ENCODE measurements around the gene CXCL1. TPM values are rescaled to one million over a fixed set of nuclear protein-coding genes. Genes with fewer than 3 reads are reported as not detected.
A peak's percentile ranks its signal among the peaks of the same experiment; 100 is the strongest.

The CXCL1 gene
- total RNA-seq, 1 donor from 2014 or later: 11.4 TPM

DNA sequence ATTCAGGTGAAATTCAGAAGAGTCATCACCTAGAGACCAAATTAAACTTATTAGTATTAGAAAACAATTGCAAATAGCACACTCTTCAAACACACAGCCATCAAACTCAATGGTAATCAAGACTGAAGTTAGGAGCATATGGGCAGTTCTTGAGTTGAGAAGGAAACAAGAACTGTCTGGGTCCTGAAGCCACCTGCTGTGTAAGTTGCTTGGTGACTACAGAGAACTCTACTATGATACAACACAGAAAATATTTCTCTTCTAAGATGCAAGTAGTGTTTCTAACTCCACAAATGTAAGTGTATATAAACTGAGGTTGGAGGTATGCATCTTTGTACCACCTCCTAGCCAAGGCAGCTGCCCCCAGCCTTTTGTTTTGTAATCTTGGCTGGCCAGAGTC lies 16.4 kb upstream of the CXCL1 start:
- no peak overlapping the region for H3K4me3 Mint-ChIP-seq (ENCODE audit: unreplicated experiment)
- Histone ChIP-seq H3K27me3 (ENCODE audit: insufficient read depth, low read length) (no peaks in the 10 kb centered on the region), H3K9me3 (ENCODE audit: insufficient read depth, low read depth, low read length) (peaks cover 7% of the 10 kb centered on the region), H3K79me2 (ENCODE audit: insufficient read depth, low read length) (no peaks in the 10 kb centered on the region), H3K36me3 (ENCODE audit: insufficient read depth, low read length) (no peaks in the 10 kb centered on the region), H3K4me1 (ENCODE audit: insufficient read depth, low read length) (peaks cover 2% of the 10 kb centered on the region), H3K4me2 (ENCODE audit: low read length) (peak overlapping the region; percentile 65), H3K9ac (ENCODE audit: low read length) (no peak overlapping the region), H3K4me3 (ENCODE audit: insufficient read depth, low read depth, low read length) (no peak overlapping the region), H4K20me1 (ENCODE audit: insufficient read depth, low read length) (no peaks in the 10 kb centered on the region), H2AFZ (ENCODE audit: low read depth, low read length) (no peak overlapping the region), H3K27ac (ENCODE audit: low read depth, low read length) (no peak overlapping the region)
- FAIRE-seq (no peak), DNase-seq (ENCODE audit: low read depth) (no peak)
- H3K36me3 Mint-ChIP-seq (ENCODE audit: low read depth, unreplicated experiment): no peaks in the 10 kb centered on the region
- peaks cover 14% of the 10 kb centered on the region for H3K4me1 Mint-ChIP-seq (ENCODE audit: low read depth, unreplicated experiment)
- no peak overlapping the region for H3K27ac Mint-ChIP-seq (ENCODE audit: unreplicated experiment)
- peaks cover 4% of the 10 kb centered on the region for H3K9me3 Mint-ChIP-seq (ENCODE audit: unreplicated experiment)
- TF ChIP-seq, protein P1, sequence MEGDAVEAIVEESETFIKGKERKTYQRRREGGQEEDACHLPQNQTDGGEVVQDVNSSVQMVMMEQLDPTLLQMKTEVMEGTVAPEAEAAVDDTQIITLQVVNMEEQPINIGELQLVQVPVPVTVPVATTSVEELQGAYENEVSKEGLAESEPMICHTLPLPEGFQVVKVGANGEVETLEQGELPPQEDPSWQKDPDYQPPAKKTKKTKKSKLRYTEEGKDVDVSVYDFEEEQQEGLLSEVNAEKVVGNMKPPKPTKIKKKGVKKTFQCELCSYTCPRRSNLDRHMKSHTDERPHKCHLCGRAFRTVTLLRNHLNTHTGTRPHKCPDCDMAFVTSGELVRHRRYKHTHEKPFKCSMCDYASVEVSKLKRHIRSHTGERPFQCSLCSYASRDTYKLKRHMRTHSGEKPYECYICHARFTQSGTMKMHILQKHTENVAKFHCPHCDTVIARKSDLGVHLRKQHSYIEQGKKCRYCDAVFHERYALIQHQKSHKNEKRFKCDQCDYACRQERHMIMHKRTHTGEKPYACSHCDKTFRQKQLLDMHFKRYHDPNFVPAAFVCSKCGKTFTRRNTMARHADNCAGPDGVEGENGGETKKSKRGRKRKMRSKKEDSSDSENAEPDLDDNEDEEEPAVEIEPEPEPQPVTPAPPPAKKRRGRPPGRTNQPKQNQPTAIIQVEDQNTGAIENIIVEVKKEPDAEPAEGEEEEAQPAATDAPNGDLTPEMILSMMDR (IDR thresholded peaks at IDR 0.05; ENCODE audit: insufficient read depth, low read depth, low read length): no peak
- no peak for TF ChIP-seq EZH2 (IDR thresholded peaks at IDR 0.05; ENCODE audit: insufficient read depth, low read length)
- H3K27me3 Mint-ChIP-seq (ENCODE audit: low read depth, unreplicated experiment): no peaks in the 10 kb centered on the region

DNA sequence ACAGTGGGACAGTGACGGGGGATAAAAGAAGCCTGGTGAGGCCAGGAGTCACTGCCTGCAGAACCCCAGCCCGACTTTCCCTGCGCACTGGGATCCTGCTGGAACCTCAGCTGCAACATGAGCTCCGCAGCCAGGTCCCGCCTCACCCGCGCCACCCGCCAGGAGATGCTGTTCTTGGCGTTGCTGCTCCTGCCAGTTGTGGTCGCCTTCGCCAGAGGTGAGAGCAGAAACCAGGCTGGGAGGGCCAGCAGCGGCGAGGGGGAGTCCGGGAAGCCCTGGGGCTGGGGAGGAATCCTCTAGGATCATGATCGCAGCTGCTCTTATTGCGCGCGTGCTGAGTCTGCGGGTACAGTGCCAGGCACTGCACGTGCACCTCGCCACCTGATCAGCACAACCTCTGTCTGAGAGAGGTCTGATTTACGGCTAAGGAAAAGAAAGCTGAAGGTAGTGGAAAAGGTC lies 15.9 kb upstream of the CXCL1 start, which contains the start of gene PF4V1:
PF4V1 (plus strand) TSS at position 51 of the 459 bp plus-strand sequence; CDS start at position 118, 67 bp downstream.
- H4K20me1 ChIP-seq (ENCODE audit: insufficient read depth, low read length): no peaks in the 10 kb centered on the region
- H3K27me3 Mint-ChIP-seq (ENCODE audit: low read depth, unreplicated experiment): no peaks in the 10 kb centered on the region
- H3K27ac ChIP-seq (ENCODE audit: low read depth, low read length): no peak within 1 kb of the TSS
- H3K27ac Mint-ChIP-seq (ENCODE audit: unreplicated experiment): no peak within 1 kb of the TSS
- H3K4me2 ChIP-seq (ENCODE audit: low read length): peak within 1 kb of the TSS; percentile 65
- DNase-seq (ENCODE audit: low read depth) (no peak), FAIRE-seq (no peak)
- TF ChIP-seq, protein P1 (IDR thresholded peaks at IDR 0.05; ENCODE audit: insufficient read depth, low read depth, low read length): no peak
- TF ChIP-seq EZH2 (IDR thresholded peaks at IDR 0.05; ENCODE audit: insufficient read depth, low read length): no peak
- peaks cover 8% of the 10 kb centered on the region for H3K9me3 ChIP-seq (ENCODE audit: insufficient read depth, low read depth, low read length)
- no peak within 1 kb of the TSS for H3K9ac ChIP-seq (ENCODE audit: low read length)
- H3K27me3 ChIP-seq (ENCODE audit: insufficient read depth, low read length): no peaks in the 10 kb centered on the region
- H3K79me2 ChIP-seq (ENCODE audit: insufficient read depth, low read length): no peaks in the 10 kb centered on the region
- peaks cover 2% of the 10 kb centered on the region for H3K4me1 ChIP-seq (ENCODE audit: insufficient read depth, low read length)
- H3K36me3 ChIP-seq (ENCODE audit: insufficient read depth, low read length): no peaks in the 10 kb centered on the region
- no peak within 1 kb of the TSS for H3K4me3 Mint-ChIP-seq (ENCODE audit: unreplicated experiment)
- H3K4me1 Mint-ChIP-seq (ENCODE audit: low read depth, unreplicated experiment): peaks cover 14% of the 10 kb centered on the region
- H2AFZ ChIP-seq (ENCODE audit: low read depth, low read length): peak within 1 kb of the TSS; percentile 27
- H3K9me3 Mint-ChIP-seq (ENCODE audit: unreplicated experiment): peaks cover 5% of the 10 kb centered on the region
- H3K36me3 Mint-ChIP-seq (ENCODE audit: low read depth, unreplicated experiment): no peaks in the 10 kb centered on the region
- peak within 1 kb of the TSS; percentile 21 for H3K4me3 ChIP-seq (ENCODE audit: insufficient read depth, low read depth, low read length)

DNA sequence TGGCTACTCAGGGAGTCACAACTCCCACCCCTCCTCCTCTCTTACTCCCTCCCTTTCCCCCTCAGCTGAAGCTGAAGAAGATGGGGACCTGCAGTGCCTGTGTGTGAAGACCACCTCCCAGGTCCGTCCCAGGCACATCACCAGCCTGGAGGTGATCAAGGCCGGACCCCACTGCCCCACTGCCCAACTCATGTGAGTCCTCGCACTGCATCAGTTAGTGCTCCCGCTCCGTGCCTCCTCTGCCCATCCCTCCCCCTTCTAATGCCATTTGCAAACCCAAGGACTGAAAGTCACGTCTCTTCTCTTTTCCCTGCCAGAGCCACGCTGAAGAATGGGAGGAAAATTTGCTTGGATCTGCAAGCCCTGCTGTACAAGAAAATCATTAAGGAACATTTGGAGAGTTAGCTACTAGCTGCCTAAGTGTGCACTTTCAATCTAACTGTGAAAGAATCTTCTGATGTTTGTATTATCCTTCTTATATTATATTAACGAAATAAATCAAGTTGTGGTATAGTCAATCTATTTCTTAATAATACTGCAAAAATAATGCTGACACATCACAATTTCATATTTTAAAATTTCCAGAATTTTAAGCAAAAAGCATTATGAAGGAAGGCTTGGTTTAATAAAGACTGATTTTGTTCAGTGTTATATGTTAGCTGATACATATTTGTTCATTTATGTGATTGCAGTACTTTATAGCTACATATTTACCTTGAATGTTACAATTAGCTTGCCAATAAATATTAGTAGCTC lies 15.3 kb upstream of the CXCL1 start:
- DNase-seq (ENCODE audit: low read depth) (no peak), FAIRE-seq (no peak)
- Histone ChIP-seq H3K4me2 (ENCODE audit: low read length) (peak overlapping the region; percentile 65), H2AFZ (ENCODE audit: low read depth, low read length) (no peak overlapping the region), H3K79me2 (ENCODE audit: insufficient read depth, low read length) (no peaks in the 10 kb centered on the region), H3K4me3 (ENCODE audit: insufficient read depth, low read depth, low read length) (no peak overlapping the region), H4K20me1 (ENCODE audit: insufficient read depth, low read length) (no peaks in the 10 kb centered on the region), H3K4me1 (ENCODE audit: insufficient read depth, low read length) (peaks cover 2% of the 10 kb centered on the region), H3K9ac (ENCODE audit: low read length) (no peak overlapping the region), H3K27ac (ENCODE audit: low read depth, low read length) (no peak overlapping the region), H3K9me3 (ENCODE audit: insufficient read depth, low read depth, low read length) (peaks cover 8% of the 10 kb centered on the region), H3K36me3 (ENCODE audit: insufficient read depth, low read length) (no peaks in the 10 kb centered on the region), H3K27me3 (ENCODE audit: insufficient read depth, low read length) (no peaks in the 10 kb centered on the region)
- H3K27me3 Mint-ChIP-seq (ENCODE audit: low read depth, unreplicated experiment): no peaks in the 10 kb centered on the region
- H3K4me1 Mint-ChIP-seq (ENCODE audit: low read depth, unreplicated experiment): peaks cover 17% of the 10 kb centered on the region
- no peak overlapping the region for H3K4me3 Mint-ChIP-seq (ENCODE audit: unreplicated experiment)
- peaks cover 10% of the 10 kb centered on the region for H3K9me3 Mint-ChIP-seq (ENCODE audit: unreplicated experiment)
- no peak overlapping the region for H3K27ac Mint-ChIP-seq (ENCODE audit: unreplicated experiment)
- no peaks in the 10 kb centered on the region for H3K36me3 Mint-ChIP-seq (ENCODE audit: low read depth, unreplicated experiment)
- no peak for TF ChIP-seq EZH2 (IDR thresholded peaks at IDR 0.05; ENCODE audit: insufficient read depth, low read length)
- TF ChIP-seq, protein P1 (IDR thresholded peaks at IDR 0.05; ENCODE audit: insufficient read depth, low read depth, low read length): no peak
